CD14-positive monocyte (primary cell): ENCODE results near the gene IL1RAPL1. TPM values are rescaled to one million over a fixed set of nuclear protein-coding genes. Genes with fewer than 3 reads are reported as not detected.

Experiments used
- DNase-seq, 3 donors: peaks; one replicate each; pipeline ENCODE4 v3.0.0-alpha.2; 2011 to 2022
- H2AFZ ChIP-seq: 2 replicates; pipeline ENCODE4 v1.6.0; 2012; ENCODE audit warnings: mild to moderate bottlenecking, low read depth, low read length, inconsistent platforms; ENCODE audit not compliant: insufficient read depth, poor library complexity, severe bottlenecking
- H3K27ac ChIP-seq, 2 donors: 1 replicate in 1 of 2; 2 replicates in 1 of 2; pipeline ENCODE4 v1.5.1; 2012 to 2013; ENCODE audit warnings: low read length in 2 of 2, control low read depth in 1 of 2, inconsistent platforms in 1 of 2, low read depth in 1 of 2, mild to moderate bottlenecking in 1 of 2
- H3K27me3 ChIP-seq, 2 donors: one replicate each; pipeline versions ENCODE4 v1.6.0 to v1.6.1; 2011 to 2013; ENCODE audit warnings: low read length in 2 of 2; ENCODE audit not compliant: control insufficient read depth in 2 of 2, insufficient read depth in 2 of 2
- H3K36me3 ChIP-seq, 2 donors: replicated peaks in 1 of 2; 1 replicate in 1 of 2; 2 replicates in 1 of 2; pipeline versions ENCODE4 v1.5.1 to v1.6.1; 2012 to 2013; ENCODE audit warnings: low read length in 2 of 2, control low read depth in 1 of 2, inconsistent platforms in 1 of 2, mild to moderate bottlenecking in 1 of 2; ENCODE audit not compliant: insufficient read depth in 2 of 2, control insufficient read depth in 1 of 2
- H3K4me1 ChIP-seq, 2 donors: 1 replicate in 1 of 2; 2 replicates in 1 of 2; pipeline versions ENCODE4 v1.5.1 to v1.6.1; 2012 to 2013; ENCODE audit warnings: low read length in 2 of 2, control low read depth in 1 of 2, inconsistent platforms in 1 of 2, mild to moderate bottlenecking in 1 of 2, moderate library complexity in 1 of 2; ENCODE audit not compliant: insufficient read depth in 2 of 2, control insufficient read depth in 1 of 2
- H3K4me2 ChIP-seq: replicated peaks from 2 replicates; pipeline ENCODE3; 2012; ENCODE audit warnings: low read length, moderate library complexity, mild to moderate bottlenecking; ENCODE audit not compliant: poor library complexity, severe bottlenecking; ENCODE audit errors: extremely low read depth
- H3K4me3 ChIP-seq, 3 experiments: fragments of 200-600 bp in 1 of 3; sonication (generic) in 1 of 3; replicated peaks in 1 of 3; 1 replicate in 2 of 3; 2 replicates in 1 of 3; pipeline ENCODE4 v1.5.1; 2011 to 2013; ENCODE audit warnings: low read length in 3 of 3, mild to moderate bottlenecking in 3 of 3, control low read depth in 2 of 3, low read depth in 2 of 3, inconsistent platforms in 1 of 3, moderate library complexity in 1 of 3
- H3K79me2 ChIP-seq: 2 replicates; pipeline ENCODE4 v1.6.0; 2012; ENCODE audit warnings: mild to moderate bottlenecking, control low read depth, inconsistent platforms, low read length, moderate library complexity; ENCODE audit not compliant: insufficient read depth
- H3K9ac ChIP-seq: 2 replicates; pipeline ENCODE4 v1.6.0; 2017; ENCODE audit warnings: low read length, mild to moderate bottlenecking; ENCODE audit not compliant: insufficient read depth, poor library complexity, severe bottlenecking
- H3K9me3 ChIP-seq, 2 donors: replicated peaks in 1 of 2; 1 replicate in 1 of 2; 2 replicates in 1 of 2; pipeline versions ENCODE4 v1.5.1 to v1.6.1; 2012 to 2013; ENCODE audit warnings: low read length in 2 of 2, control low read depth in 1 of 2; ENCODE audit not compliant: control insufficient read depth in 1 of 2, insufficient read depth in 1 of 2
- H4K20me1 ChIP-seq: 2 replicates; pipeline ENCODE4 v1.6.0; 2012; ENCODE audit warnings: mild to moderate bottlenecking, low read length, control low read depth, moderate library complexity; ENCODE audit not compliant: insufficient read depth
- H3K27ac Mint-ChIP-seq, 7 donors: one replicate each; pipeline ENCODE4 v1.8.0; 2020; ENCODE audit warnings: mild to moderate bottlenecking in 7 of 7, mixed read lengths in 7 of 7, moderate library complexity in 6 of 7, inconsistent platforms in 2 of 7
- H3K27me3 Mint-ChIP-seq, 3 donors: one replicate each; pipeline ENCODE4 v1.8.0; 2021 to 2022; ENCODE audit warnings: low read depth in 3 of 3, mild to moderate bottlenecking in 3 of 3, mixed read lengths in 3 of 3, moderate library complexity in 3 of 3, inconsistent platforms in 1 of 3
- H3K36me3 Mint-ChIP-seq, 2 donors: one replicate each; pipeline ENCODE4 v1.8.0; 2020; ENCODE audit warnings: mixed read lengths in 2 of 2, inconsistent platforms in 1 of 2, mild to moderate bottlenecking in 1 of 2
- H3K4me1 Mint-ChIP-seq: one replicate; pipeline ENCODE4 v1.8.0; 2020; ENCODE audit warnings: mild to moderate bottlenecking, mixed read lengths
- H3K4me3 Mint-ChIP-seq, 2 donors: one replicate each; pipeline ENCODE4 v1.8.0; 2020; ENCODE audit warnings: mild to moderate bottlenecking in 2 of 2, mixed read lengths in 2 of 2, moderate library complexity in 1 of 2
- H3K9me3 Mint-ChIP-seq, 7 donors: one replicate each; pipeline ENCODE4 v1.8.0; 2020 to 2022; ENCODE audit warnings: mixed read lengths in 7 of 7, mild to moderate bottlenecking in 6 of 7, moderate library complexity in 6 of 7, inconsistent platforms in 2 of 7
- WGBS: methylation state at CpG from one replicate; pipeline ENCODE4 v1.1.5; 2013; ENCODE audit warnings: missing lambda C conversion rate; ENCODE audit not compliant: insufficient coverage; 5-methylcytosine and 5-hydroxymethylcytosine counted together
- intact Hi-C, 2 donors: fragments of 100-400 bp; cut with micrococcal nuclease; formaldehyde crosslinking; loops; one replicate each; pipeline versions ENCODE4 v1.15.0 to v1.15.1; 2023
- polyA plus RNA-seq, 3 donors: library from polyadenylated mRNA; depleted of rRNA in 1 of 3; unstranded in 2 of 3; stranded (reverse) in 1 of 3; fragments of 300-500 nt in 2 of 3; fragments of >200 nt in 1 of 3; fragmentation: Illumina TruSeq in 2 of 3; gene quantifications; 1 replicate in 2 of 3; 2 replicates in 1 of 3; pipeline ENCODE4 v1.2.3, GENCODE V29; 2012 to 2021
- TF ChIP-seq, protein P1 (sequence below): fragments of 200-600 bp; IDR thresholded peaks from one replicate; pipeline ENCODE4 v1.8.0; 2022; ENCODE audit warnings: antibody characterized with exemption, mild to moderate bottlenecking

IL1RAPL1 gene
- polyA plus RNA-seq, 3 donors, result not detected

DNA sequence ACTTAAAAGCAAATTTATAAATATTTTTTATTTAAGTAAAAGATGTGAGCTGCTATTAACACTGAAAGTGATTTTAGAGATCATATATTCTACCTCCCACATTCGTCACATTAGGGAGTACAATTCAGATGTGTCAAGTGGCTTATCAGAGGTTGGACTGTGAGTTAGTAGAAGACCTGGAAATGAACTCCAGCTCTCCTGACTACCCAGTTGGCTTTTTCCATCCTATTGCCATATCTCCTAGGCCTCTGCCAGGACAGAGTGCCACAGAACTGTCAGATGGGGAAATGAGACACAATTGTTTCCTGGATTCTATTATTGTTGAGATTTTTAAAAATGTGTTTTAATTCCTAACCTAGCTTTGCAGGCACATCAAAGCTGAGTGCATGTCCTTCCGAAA, 994.0 kb downstream of the IL1RAPL1 start:
- Histone ChIP-seq H3K4me1 (no peaks in the 10 kb centered on the region), H3K79me2 (no peaks in the 10 kb centered on the region), H2AFZ (no peak overlapping the region), H3K9ac (no peak overlapping the region), H3K4me2 (no peak overlapping the region), H3K36me3 (no peaks in the 10 kb centered on the region), H3K9me3 (no peaks in the 10 kb centered on the region), H4K20me1 (no peaks in the 10 kb centered on the region), H3K27ac (no peak overlapping the region), H3K27me3 (no peaks in the 10 kb centered on the region), H3K4me3 (no peak overlapping the region)
- intact Hi-C loops, result no loop called here
- no peaks in the 10 kb centered on the region for H3K36me3 Mint-ChIP-seq
- peaks cover 0 to 2% (median 0%) of the 10 kb centered on the region in 7 donors for H3K9me3 Mint-ChIP-seq
- WGBS, result no CpG with 5 or more reads among the region's 2 CpGs
- H3K4me1 Mint-ChIP-seq, result no peaks in the 10 kb centered on the region
- H3K27me3 Mint-ChIP-seq, result peaks cover 0 to 2% (median 0%) of the 10 kb centered on the region in 3 donors
- no peak overlapping the region for H3K4me3 Mint-ChIP-seq
- TF ChIP-seq, protein P1, sequence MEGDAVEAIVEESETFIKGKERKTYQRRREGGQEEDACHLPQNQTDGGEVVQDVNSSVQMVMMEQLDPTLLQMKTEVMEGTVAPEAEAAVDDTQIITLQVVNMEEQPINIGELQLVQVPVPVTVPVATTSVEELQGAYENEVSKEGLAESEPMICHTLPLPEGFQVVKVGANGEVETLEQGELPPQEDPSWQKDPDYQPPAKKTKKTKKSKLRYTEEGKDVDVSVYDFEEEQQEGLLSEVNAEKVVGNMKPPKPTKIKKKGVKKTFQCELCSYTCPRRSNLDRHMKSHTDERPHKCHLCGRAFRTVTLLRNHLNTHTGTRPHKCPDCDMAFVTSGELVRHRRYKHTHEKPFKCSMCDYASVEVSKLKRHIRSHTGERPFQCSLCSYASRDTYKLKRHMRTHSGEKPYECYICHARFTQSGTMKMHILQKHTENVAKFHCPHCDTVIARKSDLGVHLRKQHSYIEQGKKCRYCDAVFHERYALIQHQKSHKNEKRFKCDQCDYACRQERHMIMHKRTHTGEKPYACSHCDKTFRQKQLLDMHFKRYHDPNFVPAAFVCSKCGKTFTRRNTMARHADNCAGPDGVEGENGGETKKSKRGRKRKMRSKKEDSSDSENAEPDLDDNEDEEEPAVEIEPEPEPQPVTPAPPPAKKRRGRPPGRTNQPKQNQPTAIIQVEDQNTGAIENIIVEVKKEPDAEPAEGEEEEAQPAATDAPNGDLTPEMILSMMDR, result no peak
- H3K27ac Mint-ChIP-seq, result no peak overlapping the region
- DNase-seq, result no peak

DNA sequence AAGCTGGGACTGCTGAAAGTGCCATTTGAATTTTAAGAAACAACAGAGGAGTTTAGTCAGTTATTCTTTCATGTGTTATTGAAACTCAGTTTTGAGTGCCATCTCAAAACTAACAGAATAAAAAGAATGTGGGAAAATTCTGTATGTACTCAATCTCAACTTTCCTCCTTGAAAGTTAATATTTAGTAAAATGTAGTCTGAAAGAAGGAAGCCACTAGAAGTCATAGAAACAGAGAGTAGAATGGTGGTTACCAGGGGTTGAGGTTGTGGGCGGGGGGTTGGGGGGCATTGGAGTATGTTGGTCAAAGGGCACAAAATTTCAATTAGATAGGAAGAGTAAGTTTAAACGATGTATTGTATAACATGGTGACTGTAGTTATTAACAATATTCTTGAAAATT, 999.9 kb downstream of the IL1RAPL1 start:
- Mint-ChIP-seq H3K4me3 (no peak overlapping the region), H3K9me3 (peaks cover 0 to 9% (median 0%) of the 10 kb centered on the region in 7 donors), H3K36me3 (no peaks in the 10 kb centered on the region), H3K27ac (peak overlapping the region in 1 of 7 donors; percentile 53), H3K27me3 (no peaks in the 10 kb centered on the region), H3K4me1 (no peaks in the 10 kb centered on the region)
- no peak overlapping the region for H3K27ac ChIP-seq
- H3K27me3 ChIP-seq, result no peaks in the 10 kb centered on the region
- no CpG with 5 or more reads among the region's 2 CpGs for WGBS
- H3K9me3 ChIP-seq, result no peaks in the 10 kb centered on the region
- intact Hi-C loops, result no loop called here
- H4K20me1 ChIP-seq, result no peaks in the 10 kb centered on the region
- no peak overlapping the region for H2AFZ ChIP-seq
- H3K4me1 ChIP-seq, result no peaks in the 10 kb centered on the region
- DNase-seq, result no peak
- no peak overlapping the region for H3K9ac ChIP-seq
- H3K4me3 ChIP-seq, result no peak overlapping the region
- no peaks in the 10 kb centered on the region for H3K36me3 ChIP-seq
- no peak overlapping the region for H3K4me2 ChIP-seq
- TF ChIP-seq, protein P1, result no peak
- no peaks in the 10 kb centered on the region for H3K79me2 ChIP-seq
